Fibroblast of villous mesenchyme (primary cell): ENCODE data around the gene CEP170B. TPM values are rescaled to one million over a fixed set of nuclear protein-coding genes. Genes with fewer than 3 reads are reported as not detected.
A peak's percentile ranks its signal among the peaks of the same experiment; 100 is the strongest.

ENCODE experiments used
- DNase-seq: peaks from one replicate; pipeline ENCODE4 v3.0.0-alpha.2; 2010; ENCODE audit warnings: low read depth
- H3K4me3 ChIP-seq: 2 replicates; pipeline ENCODE4 v1.5.1; 2011; ENCODE audit warnings: low read depth, mild to moderate bottlenecking, low read length
- total RNA-seq: library from RNA; depleted of rRNA; stranded (reverse); fragments of >200 nt; gene quantifications from 2 replicates; pipeline ENCODE4 v1.2.3, GENCODE V29; 2012
- TF ChIP-seq, protein P1 (sequence below): IDR thresholded peaks from 2 replicates; pipeline ENCODE4 v1.5.1; 2012; ENCODE audit warnings: low read depth, mild to moderate bottlenecking, low read length; ENCODE audit not compliant: insufficient read depth

Gene CEP170B
- total RNA-seq, 1 donor, result 19.4 TPM

DNA sequence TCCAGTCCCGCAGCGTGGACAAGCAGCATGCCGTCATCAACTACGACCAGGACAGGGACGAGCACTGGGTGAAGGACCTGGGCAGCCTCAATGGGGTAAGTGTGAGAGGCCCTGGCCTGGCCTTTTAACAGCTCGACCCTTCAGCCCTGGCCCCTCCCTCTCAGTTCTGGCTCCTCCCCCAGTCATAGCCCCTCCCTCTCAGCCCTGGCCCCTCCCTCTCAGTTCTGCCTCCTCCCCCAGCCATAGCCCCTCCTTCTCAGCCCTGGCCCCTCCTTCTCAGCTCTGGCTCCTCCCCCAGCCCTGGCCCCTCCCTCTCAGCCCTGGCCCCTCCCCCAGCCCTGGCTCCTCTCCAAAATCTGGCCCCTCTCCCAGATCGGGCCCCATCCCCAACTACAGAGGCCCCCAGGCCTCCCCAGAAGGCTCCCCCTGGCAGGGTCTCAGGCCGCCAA, 11.2 kb downstream of the CEP170B start:
- TF ChIP-seq, protein P1, sequence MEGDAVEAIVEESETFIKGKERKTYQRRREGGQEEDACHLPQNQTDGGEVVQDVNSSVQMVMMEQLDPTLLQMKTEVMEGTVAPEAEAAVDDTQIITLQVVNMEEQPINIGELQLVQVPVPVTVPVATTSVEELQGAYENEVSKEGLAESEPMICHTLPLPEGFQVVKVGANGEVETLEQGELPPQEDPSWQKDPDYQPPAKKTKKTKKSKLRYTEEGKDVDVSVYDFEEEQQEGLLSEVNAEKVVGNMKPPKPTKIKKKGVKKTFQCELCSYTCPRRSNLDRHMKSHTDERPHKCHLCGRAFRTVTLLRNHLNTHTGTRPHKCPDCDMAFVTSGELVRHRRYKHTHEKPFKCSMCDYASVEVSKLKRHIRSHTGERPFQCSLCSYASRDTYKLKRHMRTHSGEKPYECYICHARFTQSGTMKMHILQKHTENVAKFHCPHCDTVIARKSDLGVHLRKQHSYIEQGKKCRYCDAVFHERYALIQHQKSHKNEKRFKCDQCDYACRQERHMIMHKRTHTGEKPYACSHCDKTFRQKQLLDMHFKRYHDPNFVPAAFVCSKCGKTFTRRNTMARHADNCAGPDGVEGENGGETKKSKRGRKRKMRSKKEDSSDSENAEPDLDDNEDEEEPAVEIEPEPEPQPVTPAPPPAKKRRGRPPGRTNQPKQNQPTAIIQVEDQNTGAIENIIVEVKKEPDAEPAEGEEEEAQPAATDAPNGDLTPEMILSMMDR, result no peak
- DNase-seq, result peak; percentile 35

DNA sequence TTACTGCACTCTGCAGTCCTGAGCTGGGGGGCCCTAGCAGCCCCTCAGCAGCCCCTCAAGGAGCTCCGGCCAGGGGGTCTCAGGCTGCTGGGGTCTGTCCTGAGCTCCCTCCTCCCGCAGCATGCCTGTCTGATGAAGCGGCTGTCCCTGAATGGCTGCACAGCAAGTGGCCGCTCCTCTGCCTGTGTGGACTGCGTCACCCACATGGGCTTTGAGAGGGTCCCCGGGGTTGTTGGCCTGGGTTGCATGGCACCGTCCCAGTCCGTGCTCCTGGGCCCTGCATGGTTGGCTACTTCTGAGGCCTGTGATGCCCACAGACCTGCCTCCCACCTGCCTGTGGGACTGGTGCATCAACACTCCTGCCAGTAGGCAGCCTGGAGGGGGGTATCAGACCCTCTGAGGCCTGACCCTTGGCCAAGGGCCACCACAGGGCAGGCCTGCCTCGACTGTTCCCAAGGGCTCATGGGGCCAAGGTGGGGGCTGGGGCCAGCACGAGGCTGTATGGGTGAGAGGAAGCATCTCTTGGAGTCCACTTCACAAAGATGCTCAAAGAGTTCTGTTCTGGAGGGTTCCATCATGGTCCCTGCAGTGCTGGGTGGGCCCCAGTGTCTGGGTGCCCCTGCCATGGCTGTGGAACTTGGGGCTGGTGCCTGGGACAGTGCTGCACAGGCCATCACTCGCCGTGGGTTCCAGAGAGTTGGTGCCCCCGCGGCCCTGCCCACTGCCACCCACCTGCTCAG, 12.2 kb downstream of the CEP170B start:
- TF ChIP-seq, protein P1, result no peak
- DNase-seq, result no peak
- H3K4me3 ChIP-seq, result no peak overlapping the region

More for the DNA sequence above, 11.2 kb downstream of the CEP170B start:
- H3K4me3 ChIP-seq, result no peak overlapping the region

DNA sequence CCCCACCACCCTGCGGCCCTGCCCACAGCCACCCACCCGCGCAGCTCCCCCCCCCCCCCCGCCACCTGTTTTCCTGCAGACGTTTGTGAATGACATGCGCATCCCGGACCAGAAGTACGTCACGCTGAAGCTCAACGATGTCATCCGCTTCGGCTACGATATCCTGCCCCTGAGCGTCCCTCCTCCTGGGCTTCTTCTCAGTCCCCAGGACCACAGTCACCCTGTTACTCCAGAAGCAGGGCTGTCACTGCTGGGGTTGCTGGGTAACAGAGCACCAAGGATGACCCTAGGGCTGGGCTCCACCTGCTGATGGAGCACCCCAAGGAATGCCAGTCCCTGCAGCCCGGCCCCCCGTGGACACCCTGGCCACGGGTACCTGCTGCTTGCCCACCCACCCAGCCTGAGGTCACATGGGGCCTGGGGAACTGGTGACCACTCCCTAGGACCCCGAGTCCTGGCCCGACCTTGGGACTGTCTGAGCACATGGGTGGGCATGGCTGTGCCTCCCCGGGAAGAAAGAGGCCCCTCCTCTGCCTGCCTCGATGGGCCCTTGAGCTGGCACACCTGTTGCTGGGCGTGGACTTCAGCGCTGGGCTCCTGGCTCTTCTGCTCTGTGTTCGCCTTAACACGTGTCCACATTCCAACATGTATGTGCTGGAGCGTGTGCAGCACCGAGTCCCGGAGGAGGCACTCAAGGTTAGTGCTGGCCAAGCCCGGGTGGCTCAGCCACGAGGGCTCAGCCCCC, 12.9 kb downstream of the CEP170B start:
- DNase-seq, result no peak
- TF ChIP-seq, protein P1, result no peak
- H3K4me3 ChIP-seq, result no peak overlapping the region

DNA sequence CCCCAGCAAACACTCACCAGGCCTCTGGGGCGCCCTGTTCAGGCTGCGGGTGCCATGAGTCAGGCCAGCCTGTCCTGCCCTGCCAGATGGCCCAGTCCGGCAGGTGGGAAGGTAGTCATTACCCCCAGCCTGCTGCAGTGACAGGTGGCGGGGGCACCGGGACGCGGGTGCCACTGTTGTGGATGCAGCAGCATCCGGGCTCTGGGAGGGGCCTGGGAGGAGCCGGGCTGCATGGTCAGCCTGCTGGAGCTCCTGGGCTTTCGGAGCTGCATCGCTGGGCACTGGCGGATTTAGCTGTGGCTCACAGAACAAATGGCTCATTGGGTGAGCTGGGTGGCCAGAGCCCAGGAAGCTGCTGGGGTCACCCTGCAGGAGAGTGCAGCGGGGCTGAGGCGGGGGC, 13.5 kb downstream of the CEP170B start:
- no peak for DNase-seq
- no peak overlapping the region for H3K4me3 ChIP-seq
- TF ChIP-seq, protein P1, result no peak

DNA sequence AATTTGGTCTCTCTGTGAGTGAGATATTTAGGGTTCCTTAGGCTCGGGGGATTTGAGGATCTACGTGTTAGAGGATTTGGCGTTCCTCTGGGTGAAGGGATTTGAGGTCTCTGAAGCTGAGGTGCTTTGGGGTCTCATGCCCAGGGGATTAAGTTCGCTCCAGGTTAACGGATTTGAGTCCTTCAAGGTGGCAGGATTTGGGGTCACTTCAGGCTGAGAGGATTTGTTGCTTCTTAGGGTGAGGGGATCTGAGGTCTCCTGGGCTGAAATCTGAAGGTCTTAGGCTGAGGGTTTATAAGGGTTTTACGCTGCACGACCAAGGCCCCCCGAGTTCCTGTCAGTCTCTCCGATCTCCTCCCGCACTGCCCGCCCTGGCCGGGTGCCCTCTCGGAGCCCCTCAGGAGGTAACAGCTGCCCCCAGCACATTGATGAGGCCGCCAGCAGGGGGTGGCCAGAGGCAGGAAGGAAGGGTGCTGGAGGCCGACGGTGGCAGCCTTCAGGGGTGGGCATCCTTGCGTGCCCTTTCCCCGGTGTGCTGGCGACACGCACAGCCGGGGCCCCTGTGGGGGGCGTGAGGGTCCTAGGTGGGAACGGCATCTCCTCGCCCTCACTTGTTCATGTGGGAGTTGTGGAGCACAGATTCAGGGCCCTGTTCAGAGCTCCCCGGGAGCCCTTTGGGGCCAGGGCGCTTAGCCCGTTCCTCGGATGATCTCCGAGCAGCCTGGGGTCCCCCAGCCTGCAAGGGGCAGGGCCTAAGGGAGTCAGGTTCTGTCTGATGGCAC, 14.3 kb downstream of the CEP170B start:
- no peak overlapping the region for H3K4me3 ChIP-seq
- TF ChIP-seq, protein P1, result no peak
- no peak for DNase-seq

DNA sequence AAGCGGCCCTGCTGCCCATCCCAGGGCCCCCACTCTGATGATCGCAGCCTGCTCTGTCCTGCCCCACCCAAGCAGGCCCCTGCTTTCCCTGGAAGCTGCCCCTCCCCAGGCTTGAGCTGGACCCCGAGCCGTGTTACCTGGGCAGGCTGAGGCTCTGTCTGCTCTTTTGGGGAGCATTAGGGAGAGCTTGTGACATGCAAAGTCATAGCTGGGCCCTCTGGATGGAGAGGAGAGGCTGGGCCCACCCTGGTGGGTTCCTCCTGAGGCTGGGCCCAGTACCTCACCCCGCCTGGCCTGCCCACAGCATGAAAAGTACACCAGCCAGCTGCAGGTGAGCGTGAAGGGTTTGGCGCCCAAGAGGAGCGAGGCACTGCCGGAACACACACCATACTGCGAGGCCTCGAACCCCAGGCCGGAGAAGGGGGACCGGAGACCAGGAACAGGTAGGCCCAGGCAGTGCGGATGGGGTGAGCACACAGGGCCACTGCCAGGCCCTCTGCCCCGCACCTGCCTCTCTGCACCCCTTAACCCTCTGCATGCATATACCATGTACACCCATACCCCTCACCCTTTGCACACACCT, 15.0 kb downstream of the CEP170B start:
- TF ChIP-seq, protein P1, result no peak
- H3K4me3 ChIP-seq, result no peak overlapping the region
- no peak for DNase-seq
